Measurements from ENCODE around the gene GRB7. TPM values are rescaled to one million over a fixed set of nuclear protein-coding genes. Genes with fewer than 3 reads are reported as not detected.
A peak's percentile ranks its signal among the peaks of the same experiment; 100 is the strongest.

GRB7 gene
- total and polyA plus RNA-seq, 2 experiments from 2014 or later = 12.8 to 28.9 TPM

DNA sequence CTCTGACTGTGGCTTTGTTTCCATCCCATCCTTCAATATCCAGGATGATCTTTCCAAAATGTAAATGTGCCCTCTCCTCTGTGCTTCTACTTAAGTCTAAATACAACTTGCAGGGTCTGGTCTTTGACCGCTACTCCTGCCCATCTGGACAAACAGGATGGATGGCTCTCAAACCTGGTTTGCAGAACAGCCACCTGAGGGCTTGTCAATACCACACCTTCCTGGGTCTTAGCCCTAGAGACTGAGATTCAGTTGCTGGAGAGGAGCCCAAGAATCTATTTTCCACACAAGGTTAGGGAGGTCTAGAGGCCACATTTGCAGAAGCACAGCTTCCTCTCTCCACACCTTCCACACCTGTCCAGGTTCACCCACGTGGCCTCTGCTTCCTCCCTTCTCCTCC, 1.9 kb upstream of the GRB7 start:
- H3K9me2 ChIP-seq (ENCODE audit: insufficient read depth) = no peaks in the 10 kb centered on the region
- no peaks in the 10 kb centered on the region; the same call in 2 of the 3 replicates for H3K9me3 Mint-ChIP-seq
- no peak overlapping the region for H3K4me2 ChIP-seq
- H3K4me3 Mint-ChIP-seq = no peak overlapping the region
- H3K36me3 ChIP-seq (ENCODE audit: insufficient read depth) = no peaks in the 10 kb centered on the region
- peaks cover 26% of the 10 kb centered on the region for H3K4me1 ChIP-seq (ENCODE audit: insufficient read depth)
- peaks cover 19% of the 10 kb centered on the region for H3K27me3 Mint-ChIP-seq (ENCODE audit: insufficient read depth, low read depth, poor library complexity)
- peak overlapping the region; percentile 50; the same call in 1 of the 2 replicates for H3K27ac ChIP-seq (ENCODE audit: low read depth)
- peaks cover 34% of the 10 kb centered on the region for H3K4me1 Mint-ChIP-seq
- H4K20me1 ChIP-seq (replicated peaks; ENCODE audit: insufficient read depth) = no peaks in the 10 kb centered on the region
- ATAC-seq (no peak), DNase-seq (ENCODE audit: low spot score) (no peak)
- peaks cover 16% of the 10 kb centered on the region for H3F3A ChIP-seq (replicated peaks; ENCODE audit: low read depth)
- H3K4me3 ChIP-seq = no peak overlapping the region
- H3K79me2 ChIP-seq (replicated peaks; ENCODE audit: insufficient read depth) = 0 out of 2 replicates have a peak, but pooled peaks cover 6% of the 10 kb centered on the region
- no peaks in the 10 kb centered on the region for H3K36me3 Mint-ChIP-seq (ENCODE audit: low read depth)
- no peak overlapping the region for H2AFZ ChIP-seq
- TF ChIP-seq ZNF114 (CRISPR knock-in tag; IDR thresholded peaks at IDR 0.05) (no peak), EZH2 (IDR thresholded peaks at IDR 0.05; ENCODE audit: low read depth, unreplicated experiment) (no peak), CREB1 (CRISPR knock-in tag; IDR thresholded peaks at IDR 0.05; ENCODE audit: low read depth) (no peak), EZH2phosphoT487 (IDR thresholded peaks at IDR 0.05; ENCODE audit: unreplicated experiment) (no peak), REST (IDR thresholded peaks at IDR 0.05; ENCODE audit: unreplicated experiment) (no peak), CTCF (conservative IDR thresholded peaks at IDR 0.05; ENCODE audit: low read depth in 2 of 2) (no peak), NANOG (IDR thresholded peaks at IDR 0.05; ENCODE audit: borderline replicate concordance) (no peak), ZNF331 (CRISPR knock-in tag; IDR thresholded peaks at IDR 0.05; ENCODE audit: low read depth) (no peak), POLR2AphosphoS5 (IDR thresholded peaks at IDR 0.05; ENCODE audit: low read depth) (no peak), ZNF462 (CRISPR knock-in tag; IDR thresholded peaks at IDR 0.05) (no peak)
- H3K27ac Mint-ChIP-seq = no peak overlapping the region; the same call in 1 of the 2 replicates
- no peaks in the 10 kb centered on the region for H3K27me3 ChIP-seq (ENCODE audit: insufficient read depth)

Measured in GM23338 (cell line).